Prostate gland (tissue), 2 donors: ENCODE data around the gene RAB5B. TPM values are rescaled to one million over a fixed set of nuclear protein-coding genes. Genes with fewer than 3 reads are reported as not detected.

Source experiments
- DNase-seq: peaks from one replicate; pipeline ENCODE4 v3.0.0-alpha.2; 2019; ENCODE audit warnings: low spot score
- H3K27ac ChIP-seq, 2 donors: fragments of 200-600 bp; sonication (generic); 2 replicates each; pipeline ENCODE4 v1.5.1; 2017 to 2019
- H3K27me3 ChIP-seq: fragments of 200-600 bp; sonication (generic); replicated peaks from 2 replicates; pipeline ENCODE4 v1.5.1; 2019; ENCODE audit not compliant: insufficient read depth
- H3K36me3 ChIP-seq, 2 donors: fragments of 200-600 bp; sonication (generic); 1 replicate in 1 of 2; 2 replicates in 1 of 2; pipeline versions ENCODE4 v1.5.1 to v1.8.1; 2017 to 2019
- H3K4me1 ChIP-seq: fragments of 200-600 bp; sonication (generic); replicated peaks from 2 replicates; pipeline ENCODE4 v1.5.1; 2019
- H3K4me3 ChIP-seq, 2 donors: fragments of 200-600 bp; sonication (generic); 2 replicates each; pipeline ENCODE4 v1.5.1; 2017 to 2019
- H3K9me3 ChIP-seq: fragments of 200-600 bp; sonication (generic); 2 replicates; pipeline ENCODE4 v1.5.1; 2017
- CTCF ChIP-seq, 4 experiments: fragments of 200-600 bp in 2 of 4; fragments of 450-650 bp in 2 of 4; sonication (generic) in 2 of 4; IDR thresholded peaks; 1 replicate in 3 of 4; 2 replicates in 1 of 4; pipeline ENCODE4 v1.5.1; 2016 to 2019; ENCODE audit warnings: antibody characterized with exemption in 4 of 4, mild to moderate bottlenecking in 2 of 4, moderate library complexity in 2 of 4
- POLR2A ChIP-seq: fragments of 450-650 bp; IDR thresholded peaks from one replicate; pipeline ENCODE4 v1.6.1; 2016; ENCODE audit warnings: antibody characterized with exemption, mild to moderate bottlenecking
- POLR2AphosphoS5 ChIP-seq: sonication (generic); formaldehyde crosslinking; IDR thresholded peaks from one replicate; pipeline ENCODE4 v1.6.1; 2017; ENCODE audit warnings: antibody characterized with exemption
- WGBS: methylation state at CpG from one replicate; pipeline ENCODE4 v1.1.5; 2018; 5-methylcytosine and 5-hydroxymethylcytosine counted together
- intact Hi-C: fragments of 100-400 bp; cut with DNase I; formaldehyde crosslinking; loops from one replicate; pipeline ENCODE4 v1.14.2; 2022
- total RNA-seq, 2 donors: library from RNA; depleted of rRNA; stranded (reverse); fragments of >200 nt; gene quantifications; one replicate each; pipeline ENCODE4 v1.1.0, GENCODE V29; 2016

RAB5B gene
- total RNA-seq, 2 donors from 2014 or later = 82.5 to 191 TPM

DNA sequence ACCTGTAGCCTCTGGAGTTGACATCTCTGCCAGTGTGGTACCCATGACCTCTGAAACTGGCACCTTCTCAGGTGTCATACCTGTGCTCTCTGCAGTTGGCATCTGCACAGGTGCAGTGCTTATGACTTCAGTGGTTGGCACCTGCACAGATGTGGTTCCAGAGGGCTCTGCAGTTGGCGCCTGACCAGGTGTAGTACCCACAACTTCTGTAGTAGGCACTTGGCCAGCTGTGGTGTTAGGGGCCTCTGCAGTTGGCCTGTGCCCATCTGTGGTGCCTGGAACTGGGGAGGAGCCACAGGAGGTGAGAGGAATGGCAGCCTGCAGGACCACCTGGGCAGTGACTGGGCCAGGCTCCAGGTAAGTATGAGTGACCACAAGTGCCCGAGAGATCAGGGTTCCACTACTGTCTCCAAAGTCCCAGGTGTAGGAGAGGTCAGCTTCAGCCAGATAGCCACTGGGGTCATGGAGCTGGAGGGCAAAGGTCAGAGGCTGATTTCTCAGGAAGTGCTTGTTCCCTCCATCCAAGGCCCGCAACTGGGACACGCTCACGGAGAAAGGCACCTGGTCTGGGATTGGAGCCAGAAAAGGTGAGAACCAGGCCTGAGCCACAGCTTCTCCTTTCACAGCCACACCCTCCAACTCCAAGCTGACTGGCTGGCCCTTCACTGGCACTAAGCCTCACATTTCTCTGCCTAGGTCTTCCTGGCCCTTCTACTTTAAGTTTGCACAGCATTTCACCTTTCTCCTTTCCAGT is 16.6 kb upstream of the RAB5B start:
- intact Hi-C loops = no loop called here
- Histone ChIP-seq H3K9me3 (no peaks in the 10 kb centered on the region), H3K36me3 (peaks cover 0 to 12% of the 10 kb centered on the region in 2 donors), H3K27ac (no peak overlapping the region), H3K4me3 (no peak overlapping the region), H3K27me3 (no peaks in the 10 kb centered on the region), H3K4me1 (no peaks in the 10 kb centered on the region)
- TF ChIP-seq POLR2A (no peak), POLR2AphosphoS5 (no peak), CTCF (IDR thresholded peaks at IDR 0.05) (no peak)
- WGBS = 56% methylated on average over 4 of the region's 5 CpGs
- DNase-seq = no peak

DNA sequence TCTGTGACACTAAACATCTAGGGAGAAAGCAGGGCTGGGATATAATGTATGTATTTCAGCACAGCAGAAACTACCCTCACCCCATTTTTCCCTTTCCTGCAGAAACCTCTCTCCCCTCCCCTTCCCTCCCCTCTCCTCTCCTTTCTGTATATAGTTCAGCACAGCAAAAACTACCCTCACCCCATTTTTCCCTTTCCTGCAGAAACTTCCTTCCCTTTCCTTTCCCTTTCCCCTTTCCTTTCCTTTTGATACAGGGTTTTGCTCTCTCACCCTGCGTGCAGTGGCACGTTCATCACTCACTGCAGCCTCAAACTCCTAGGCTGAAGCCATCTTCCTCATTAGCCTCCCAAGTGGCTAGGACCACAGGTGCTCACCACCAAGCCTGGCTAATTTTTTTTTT is 10.1 kb upstream of the RAB5B start:
- no peak for DNase-seq
- TF ChIP-seq POLR2AphosphoS5 = no peak
- TF ChIP-seq POLR2A = no peak
- TF ChIP-seq CTCF (IDR thresholded peaks at IDR 0.05) = no peak
- WGBS = 84% methylated on average over 2 of the region's 2 CpGs
- Histone ChIP-seq H3K36me3 (no peaks in the 10 kb centered on the region), H3K27me3 (no peaks in the 10 kb centered on the region), H3K4me3 (no peak overlapping the region), H3K27ac (no peak overlapping the region), H3K9me3 (no peaks in the 10 kb centered on the region), H3K4me1 (no peaks in the 10 kb centered on the region)
- intact Hi-C loops = no loop called here

DNA sequence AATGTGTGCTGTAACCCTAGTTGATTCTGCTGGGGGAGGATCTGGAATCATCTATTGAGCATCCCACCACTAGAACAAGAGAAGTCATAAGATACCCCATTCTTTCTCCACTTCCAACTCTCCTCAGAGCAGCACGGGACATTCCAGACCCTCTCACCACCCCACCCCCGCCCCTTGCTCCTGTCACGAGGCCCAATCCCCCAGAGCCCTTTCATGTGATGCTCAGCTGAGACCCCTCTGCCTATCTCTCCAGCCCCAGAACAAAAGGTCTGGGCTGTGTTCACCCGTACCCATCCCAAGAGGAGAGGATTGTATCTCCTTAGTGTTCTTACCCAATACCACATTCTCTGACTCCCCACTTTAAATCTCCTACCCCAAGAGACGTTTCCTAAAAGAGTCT is 8.6 kb upstream of the RAB5B start:
- H3K9me3 ChIP-seq = no peaks in the 10 kb centered on the region
- H3K36me3 ChIP-seq = no peaks in the 10 kb centered on the region
- H3K27ac ChIP-seq = no peak overlapping the region
- DNase-seq = no peak
- intact Hi-C loops = no loop called here
- no peak overlapping the region for H3K4me3 ChIP-seq
- WGBS = 62% methylated on average over 5 of the region's 5 CpGs
- TF ChIP-seq POLR2AphosphoS5 (no peak), POLR2A (no peak), CTCF (IDR thresholded peaks at IDR 0.05) (no peak)
- no peaks in the 10 kb centered on the region for H3K4me1 ChIP-seq
- no peaks in the 10 kb centered on the region for H3K27me3 ChIP-seq

DNA sequence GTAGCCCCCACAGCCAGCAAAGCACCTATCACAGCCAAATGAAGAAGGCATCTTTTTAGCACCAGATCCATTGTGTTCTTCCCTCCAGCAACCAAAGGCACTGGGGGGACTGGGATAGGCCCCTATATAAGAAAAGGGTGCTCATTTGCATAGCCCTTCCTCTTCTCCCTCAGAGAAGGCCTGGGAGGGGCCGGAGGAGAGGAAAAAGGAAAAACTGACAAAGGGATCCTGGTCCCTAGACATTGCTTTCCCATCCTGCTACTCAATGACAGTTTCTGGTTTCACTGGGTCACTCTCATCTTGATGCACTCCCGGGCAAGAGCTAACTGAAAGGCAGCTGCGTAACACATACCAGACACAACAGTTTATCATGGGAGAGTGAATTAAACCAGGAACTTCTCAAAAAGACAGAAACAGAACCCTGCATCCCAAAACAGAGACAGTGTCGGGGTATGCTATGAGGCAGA is 7.9 kb upstream of the RAB5B start, which contains the start of gene PMEL:
PMEL (minus strand) TSS at position 102 of the 467 bp plus-strand sequence; CDS start at position 71, 31 bp downstream.
- no peaks in the 10 kb centered on the region for H3K36me3 ChIP-seq

More for the DNA sequence above, 7.9 kb upstream of the RAB5B start, which contains the start of gene PMEL:
- H3K27me3 ChIP-seq = no peaks in the 10 kb centered on the region
- intact Hi-C loops = no loop called here
- no peaks in the 10 kb centered on the region for H3K4me1 ChIP-seq
- H3K9me3 ChIP-seq = no peaks in the 10 kb centered on the region
- H3K4me3 ChIP-seq = peak within 1 kb of the TSS; percentile 67 to 74
- WGBS = 7% methylated on average over 4 of the region's 4 CpGs
- no peak for DNase-seq
- H3K27ac ChIP-seq = peak within 1 kb of the TSS; percentile 84 to 89
- TF ChIP-seq POLR2A (no peak), POLR2AphosphoS5 (no peak), CTCF (IDR thresholded peaks at IDR 0.05) (no peak)
